ENCODE data around the gene MICAL1. TPM values are rescaled to one million over a fixed set of nuclear protein-coding genes. Genes with fewer than 3 reads are reported as not detected.

MICAL1 gene
- total and polyA plus RNA-seq, 10 of the 15 experiments (the other 5 are each of a cell fraction or from before 2014, with no cell fraction given) = 0.32 to 71.6 (median 45.3) TPM

DNA sequence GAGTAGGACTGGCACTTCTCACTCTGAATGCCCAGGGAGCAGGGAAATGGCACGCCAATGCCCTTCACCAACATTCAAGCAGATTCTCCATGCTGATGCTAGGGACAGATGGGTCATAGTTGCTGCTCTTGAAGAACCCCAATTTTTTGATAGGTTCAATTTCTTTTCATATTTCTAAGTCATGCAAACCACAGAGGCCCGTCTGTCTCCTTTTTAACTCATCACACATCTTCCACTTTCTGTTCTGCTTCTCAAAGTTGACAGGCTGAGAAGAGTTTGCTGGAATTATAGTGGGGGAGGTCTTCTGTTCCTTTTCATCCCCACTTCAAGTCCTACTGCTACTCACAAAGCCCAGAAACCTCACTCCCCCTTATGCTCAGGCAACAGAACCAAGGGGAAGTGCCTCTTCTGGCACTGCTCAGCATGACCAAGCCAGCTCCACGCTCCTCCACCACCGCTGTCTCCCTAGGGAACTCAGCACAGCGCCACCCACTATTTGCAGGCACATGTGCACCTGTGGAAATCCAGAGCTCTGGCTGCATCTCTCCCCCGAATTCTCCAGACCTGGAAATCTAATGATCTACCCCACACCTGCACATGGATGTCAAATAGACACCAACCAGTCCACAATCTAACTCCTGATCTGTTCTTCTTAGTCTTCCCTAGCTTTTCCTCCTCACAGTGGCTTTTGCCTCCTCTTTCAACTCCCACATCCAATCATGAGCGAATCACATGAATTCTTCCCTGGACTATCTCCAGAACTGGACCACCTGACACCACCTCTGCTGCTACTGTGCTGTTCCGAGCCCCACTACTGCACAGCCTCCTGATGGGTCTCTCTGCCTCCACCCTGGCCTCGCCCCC, 16.8 kb upstream of the MICAL1 start (continued):
- TF ChIP-seq, protein P1, sequence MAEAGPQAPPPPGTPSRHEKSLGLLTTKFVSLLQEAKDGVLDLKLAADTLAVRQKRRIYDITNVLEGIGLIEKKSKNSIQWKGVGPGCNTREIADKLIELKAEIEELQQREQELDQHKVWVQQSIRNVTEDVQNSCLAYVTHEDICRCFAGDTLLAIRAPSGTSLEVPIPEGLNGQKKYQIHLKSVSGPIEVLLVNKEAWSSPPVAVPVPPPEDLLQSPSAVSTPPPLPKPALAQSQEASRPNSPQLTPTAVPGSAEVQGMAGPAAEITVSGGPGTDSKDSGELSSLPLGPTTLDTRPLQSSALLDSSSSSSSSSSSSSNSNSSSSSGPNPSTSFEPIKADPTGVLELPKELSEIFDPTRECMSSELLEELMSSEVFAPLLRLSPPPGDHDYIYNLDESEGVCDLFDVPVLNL (IDR thresholded peaks at IDR 0.05; ENCODE audit: low read depth, low read length) = no peak
- no peak for TF ChIP-seq SMARCA5 (IDR thresholded peaks at IDR 0.05)
- no peak for TF ChIP-seq PML (IDR thresholded peaks at IDR 0.05; ENCODE audit: low read length)
- TF ChIP-seq CREB1 (IDR thresholded peaks at IDR 0.05; ENCODE audit: low read depth) = 0 out of 2 replicates have a peak, but pooled peaks have one; percentile 19
- TF ChIP-seq, protein P2, sequence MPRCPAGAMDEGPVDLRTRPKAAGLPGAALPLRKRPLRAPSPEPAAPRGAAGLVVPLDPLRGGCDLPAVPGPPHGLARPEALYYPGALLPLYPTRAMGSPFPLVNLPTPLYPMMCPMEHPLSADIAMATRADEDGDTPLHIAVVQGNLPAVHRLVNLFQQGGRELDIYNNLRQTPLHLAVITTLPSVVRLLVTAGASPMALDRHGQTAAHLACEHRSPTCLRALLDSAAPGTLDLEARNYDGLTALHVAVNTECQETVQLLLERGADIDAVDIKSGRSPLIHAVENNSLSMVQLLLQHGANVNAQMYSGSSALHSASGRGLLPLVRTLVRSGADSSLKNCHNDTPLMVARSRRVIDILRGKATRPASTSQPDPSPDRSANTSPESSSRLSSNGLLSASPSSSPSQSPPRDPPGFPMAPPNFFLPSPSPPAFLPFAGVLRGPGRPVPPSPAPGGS (IDR thresholded peaks at IDR 0.05; ENCODE audit: borderline replicate concordance, insufficient read depth, low read depth, low read length, poor library complexity, severe bottlenecking) = no peak
- no peak for TF ChIP-seq BCL11A (IDR thresholded peaks at IDR 0.05; ENCODE audit: low read depth, low read length)
- TF ChIP-seq BRCA1 (IDR thresholded peaks at IDR 0.05; ENCODE audit: low read depth, low read length) = no peak
- TF ChIP-seq MYC (IDR thresholded peaks at IDR 0.05; ENCODE audit: insufficient read depth, insufficient read length, insufficient replicate concordance, low read length, severe bottlenecking) = no peak
- TF ChIP-seq NFYB (IDR thresholded peaks at IDR 0.05; ENCODE audit: insufficient read depth, low read depth, low read length) = no peak

Data from GM12878 (cell line).